Measurements from ENCODE around the gene CDK5RAP3. TPM values are rescaled to one million over a fixed set of nuclear protein-coding genes. Genes with fewer than 3 reads are reported as not detected.

Gene CDK5RAP3
- total and polyA plus RNA-seq, 2 of the 13 experiments (the other 11 are each of a cell fraction or from before 2014, with no cell fraction given) = 128 to 154 TPM

DNA sequence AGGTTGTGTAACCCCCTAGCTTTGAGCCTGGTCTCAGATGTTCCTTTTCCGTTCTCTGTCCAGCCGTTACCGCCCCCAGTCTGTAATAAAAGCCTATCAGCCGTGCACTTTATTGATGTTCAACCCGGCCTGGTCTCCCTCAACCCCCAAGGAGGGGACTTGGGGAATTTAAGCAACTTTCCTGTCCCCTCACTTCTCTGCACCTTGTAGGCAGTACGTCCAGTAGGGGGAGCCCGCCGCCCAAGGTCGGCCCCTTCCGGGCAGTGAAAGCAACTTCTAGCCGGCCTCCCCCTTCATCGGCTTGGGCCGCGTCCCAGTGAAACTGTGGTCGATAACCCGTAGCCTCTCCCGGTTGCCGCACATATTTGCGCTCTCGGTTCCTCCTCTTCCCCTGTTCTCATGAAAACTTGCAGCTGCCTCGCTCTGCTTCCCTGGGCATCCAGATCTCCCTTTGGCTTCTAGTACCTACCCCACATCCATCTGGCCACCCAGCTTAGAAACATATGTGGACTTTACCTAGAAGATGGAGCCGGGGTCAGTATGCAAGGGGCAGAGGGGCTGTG, 21.6 kb upstream of the CDK5RAP3 start (continued):
- TF ChIP-seq, protein P1, sequence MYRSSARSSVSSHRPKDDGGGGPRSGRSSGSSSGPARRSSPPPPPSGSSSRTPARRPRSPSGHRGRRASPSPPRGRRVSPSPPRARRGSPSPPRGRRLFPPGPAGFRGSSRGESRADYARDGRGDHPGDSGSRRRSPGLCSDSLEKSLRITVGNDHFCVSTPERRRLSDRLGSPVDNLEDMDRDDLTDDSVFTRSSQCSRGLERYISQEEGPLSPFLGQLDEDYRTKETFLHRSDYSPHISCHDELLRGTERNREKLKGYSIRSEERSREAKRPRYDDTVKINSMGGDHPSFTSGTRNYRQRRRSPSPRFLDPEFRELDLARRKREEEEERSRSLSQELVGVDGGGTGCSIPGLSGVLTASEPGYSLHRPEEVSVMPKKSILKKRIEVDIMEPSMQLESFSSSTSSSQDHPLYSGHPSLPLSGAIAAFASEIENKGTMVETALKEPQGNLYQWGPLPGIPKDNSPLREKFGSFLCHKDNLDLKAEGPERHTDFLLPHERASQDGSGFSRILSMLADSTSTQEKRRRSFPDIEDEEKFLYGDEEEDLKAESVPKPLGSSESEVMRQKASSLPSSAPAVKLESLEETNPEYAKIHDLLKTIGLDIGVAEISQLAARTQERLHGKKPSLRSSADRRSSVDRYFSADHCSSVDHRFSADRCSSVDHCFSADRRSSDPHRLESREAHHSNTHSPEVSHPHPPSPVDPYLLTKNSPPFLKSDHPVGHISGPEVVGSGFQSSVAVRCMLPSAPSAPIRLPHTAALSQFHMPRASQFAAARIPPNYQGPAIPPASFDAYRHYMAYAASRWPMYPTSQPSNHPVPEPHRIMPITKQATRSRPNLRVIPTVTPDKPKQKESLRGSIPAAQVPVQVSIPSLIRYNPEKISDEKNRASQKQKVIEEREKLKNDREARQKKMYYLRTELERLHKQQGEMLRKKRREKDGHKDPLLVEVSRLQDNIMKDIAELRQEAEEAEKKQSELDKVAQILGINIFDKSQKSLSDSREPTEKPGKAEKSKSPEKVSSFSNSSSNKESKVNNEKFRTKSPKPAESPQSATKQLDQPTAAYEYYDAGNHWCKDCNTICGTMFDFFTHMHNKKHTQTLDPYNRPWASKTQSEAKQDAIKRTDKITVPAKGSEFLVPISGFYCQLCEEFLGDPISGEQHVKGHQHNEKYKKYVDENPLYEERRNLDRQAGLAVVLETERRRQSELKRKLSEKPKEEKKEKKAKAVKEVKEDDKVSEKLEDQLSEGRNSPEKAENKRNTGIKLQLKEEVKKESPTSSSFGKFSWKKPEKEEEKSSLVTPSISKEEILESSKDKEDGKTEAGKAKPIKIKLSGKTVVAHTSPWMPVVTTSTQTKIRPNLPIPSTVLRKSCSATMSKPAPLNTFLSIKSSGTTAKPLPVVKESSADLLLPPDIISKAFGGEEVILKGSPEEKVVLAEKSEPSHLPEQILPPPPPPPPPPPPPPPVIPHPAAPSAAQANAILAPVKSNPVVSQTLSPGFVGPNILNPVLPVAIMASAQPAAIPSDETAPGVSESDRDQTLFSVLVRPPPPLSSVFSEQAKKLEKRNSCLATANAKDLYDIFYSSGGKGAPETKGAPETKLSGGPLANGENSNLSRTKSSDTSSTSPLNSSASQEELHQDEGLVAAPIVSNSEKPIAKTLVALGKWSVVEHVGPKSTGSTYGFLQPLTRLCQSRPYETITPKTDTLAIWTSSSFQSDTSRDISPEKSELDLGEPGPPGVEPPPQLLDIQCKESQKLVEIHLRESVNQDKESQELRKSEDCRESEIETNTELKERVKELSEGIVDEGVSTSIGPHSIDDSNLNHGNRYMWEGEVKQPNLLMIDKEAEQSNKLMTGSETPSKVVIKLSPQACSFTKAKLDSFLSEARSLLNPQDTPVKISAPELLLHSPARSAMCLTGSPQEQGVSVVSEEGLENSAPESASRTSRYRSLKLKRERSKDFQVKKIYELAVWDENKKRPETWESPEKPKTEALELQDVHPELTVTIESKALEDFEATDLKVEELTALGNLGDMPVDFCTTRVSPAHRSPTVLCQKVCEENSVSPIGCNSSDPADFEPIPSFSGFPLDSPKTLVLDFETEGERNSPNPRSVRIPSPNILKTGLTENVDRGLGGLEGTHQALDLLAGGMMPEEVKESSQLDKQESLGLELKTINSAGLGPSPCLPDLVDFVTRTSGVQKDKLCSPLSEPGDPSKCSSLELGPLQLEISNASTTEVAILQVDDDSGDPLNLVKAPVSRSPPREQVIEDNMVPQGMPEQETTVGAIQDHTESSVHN (CRISPR knock-in tag; IDR thresholded peaks at IDR 0.05) = no peak
- TF ChIP-seq ZNF138 (CRISPR knock-in tag; IDR thresholded peaks at IDR 0.05; ENCODE audit: low read depth) = no peak
- TF ChIP-seq ETV6 (CRISPR knock-in tag; conservative IDR thresholded peaks at IDR 0.05) = no peak
- peak; percentile 35 for TF ChIP-seq PHF5A (CRISPR knock-in tag; IDR thresholded peaks at IDR 0.05; ENCODE audit: low read depth, unreplicated experiment)
- TF ChIP-seq ZSCAN9 (CRISPR knock-in tag; IDR thresholded peaks at IDR 0.05; ENCODE audit: borderline replicate concordance) = no peak; the same call in 1 of the 2 replicates
- peak; percentile 79 for TF ChIP-seq ZNF501 (CRISPR knock-in tag; IDR thresholded peaks at IDR 0.05)
- TF ChIP-seq ZNF431 (CRISPR knock-in tag; IDR thresholded peaks at IDR 0.05; ENCODE audit: borderline replicate concordance, low read depth) = no peak
- no peak for TF ChIP-seq CBX5 (CRISPR knock-in tag; IDR thresholded peaks at IDR 0.05; ENCODE audit: borderline replicate concordance)
- TF ChIP-seq, protein P2, sequence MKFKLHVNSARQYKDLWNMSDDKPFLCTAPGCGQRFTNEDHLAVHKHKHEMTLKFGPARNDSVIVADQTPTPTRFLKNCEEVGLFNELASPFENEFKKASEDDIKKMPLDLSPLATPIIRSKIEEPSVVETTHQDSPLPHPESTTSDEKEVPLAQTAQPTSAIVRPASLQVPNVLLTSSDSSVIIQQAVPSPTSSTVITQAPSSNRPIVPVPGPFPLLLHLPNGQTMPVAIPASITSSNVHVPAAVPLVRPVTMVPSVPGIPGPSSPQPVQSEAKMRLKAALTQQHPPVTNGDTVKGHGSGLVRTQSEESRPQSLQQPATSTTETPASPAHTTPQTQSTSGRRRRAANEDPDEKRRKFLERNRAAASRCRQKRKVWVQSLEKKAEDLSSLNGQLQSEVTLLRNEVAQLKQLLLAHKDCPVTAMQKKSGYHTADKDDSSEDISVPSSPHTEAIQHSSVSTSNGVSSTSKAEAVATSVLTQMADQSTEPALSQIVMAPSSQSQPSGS (CRISPR knock-in tag; IDR thresholded peaks at IDR 0.05) = no peak; the same call in 1 of the 2 replicates
- no peak for TF ChIP-seq PRPF4 (IDR thresholded peaks at IDR 0.05; ENCODE audit: low read depth, low read length, poor library complexity, severe bottlenecking)
- no peak for TF ChIP-seq SNAI1 (CRISPR knock-in tag; IDR thresholded peaks at IDR 0.05; ENCODE audit: borderline replicate concordance)
- TF ChIP-seq, protein P3, sequence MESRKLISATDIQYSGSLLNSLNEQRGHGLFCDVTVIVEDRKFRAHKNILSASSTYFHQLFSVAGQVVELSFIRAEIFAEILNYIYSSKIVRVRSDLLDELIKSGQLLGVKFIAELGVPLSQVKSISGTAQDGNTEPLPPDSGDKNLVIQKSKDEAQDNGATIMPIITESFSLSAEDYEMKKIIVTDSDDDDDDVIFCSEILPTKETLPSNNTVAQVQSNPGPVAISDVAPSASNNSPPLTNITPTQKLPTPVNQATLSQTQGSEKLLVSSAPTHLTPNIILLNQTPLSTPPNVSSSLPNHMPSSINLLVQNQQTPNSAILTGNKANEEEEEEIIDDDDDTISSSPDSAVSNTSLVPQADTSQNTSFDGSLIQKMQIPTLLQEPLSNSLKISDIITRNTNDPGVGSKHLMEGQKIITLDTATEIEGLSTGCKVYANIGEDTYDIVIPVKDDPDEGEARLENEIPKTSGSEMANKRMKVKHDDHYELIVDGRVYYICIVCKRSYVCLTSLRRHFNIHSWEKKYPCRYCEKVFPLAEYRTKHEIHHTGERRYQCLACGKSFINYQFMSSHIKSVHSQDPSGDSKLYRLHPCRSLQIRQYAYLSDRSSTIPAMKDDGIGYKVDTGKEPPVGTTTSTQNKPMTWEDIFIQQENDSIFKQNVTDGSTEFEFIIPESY (CRISPR knock-in tag; IDR thresholded peaks at IDR 0.05) = 0 out of 2 replicates have a peak, but pooled peaks have one; percentile 11
- TF ChIP-seq, protein P4, sequence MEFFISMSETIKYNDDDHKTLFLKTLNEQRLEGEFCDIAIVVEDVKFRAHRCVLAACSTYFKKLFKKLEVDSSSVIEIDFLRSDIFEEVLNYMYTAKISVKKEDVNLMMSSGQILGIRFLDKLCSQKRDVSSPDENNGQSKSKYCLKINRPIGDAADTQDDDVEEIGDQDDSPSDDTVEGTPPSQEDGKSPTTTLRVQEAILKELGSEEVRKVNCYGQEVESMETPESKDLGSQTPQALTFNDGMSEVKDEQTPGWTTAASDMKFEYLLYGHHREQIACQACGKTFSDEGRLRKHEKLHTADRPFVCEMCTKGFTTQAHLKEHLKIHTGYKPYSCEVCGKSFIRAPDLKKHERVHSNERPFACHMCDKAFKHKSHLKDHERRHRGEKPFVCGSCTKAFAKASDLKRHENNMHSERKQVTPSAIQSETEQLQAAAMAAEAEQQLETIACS (CRISPR knock-in tag; IDR thresholded peaks at IDR 0.05) = no peak
- peak; percentile 49; the same call in 1 of the 2 replicates for TF ChIP-seq SMC3 (IDR thresholded peaks at IDR 0.05; ENCODE audit: low read length)
- TF ChIP-seq, protein P5, sequence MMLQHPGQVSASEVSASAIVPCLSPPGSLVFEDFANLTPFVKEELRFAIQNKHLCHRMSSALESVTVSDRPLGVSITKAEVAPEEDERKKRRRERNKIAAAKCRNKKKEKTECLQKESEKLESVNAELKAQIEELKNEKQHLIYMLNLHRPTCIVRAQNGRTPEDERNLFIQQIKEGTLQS (CRISPR knock-in tag; IDR thresholded peaks at IDR 0.05) = no peak
- 0 out of 2 replicates have a peak, but pooled peaks have one; percentile 19 for TF ChIP-seq ZNF563 (CRISPR knock-in tag; IDR thresholded peaks at IDR 0.05)
